HCT116 (cell line): ENCODE data around the gene SELENON. TPM values are rescaled to one million over a fixed set of nuclear protein-coding genes. Genes with fewer than 3 reads are reported as not detected.

Source experiments
- ATAC-seq: fragments of 200-7000 bp; cut with Tn5 transposase; 2 replicates; pipeline ENCODE4 v1.9.1; 2020; ENCODE audit warnings: mild to moderate bottlenecking, moderate library complexity
- BruUV-seq: library from RNA; stranded (reverse); fragments of 400-500 nt; replicated peaks from 2 replicates; lab custom pipeline; 2021; lab: Mats Ljungman, UMichigan
- CTCF ChIA-PET: fragments of 300-600 bp; sonication (Branson Sonifier 250); formaldehyde crosslinking; loops from one replicate; lab custom pipeline; 2021; ENCODE audit warnings: antibody characterized with exemption; lab: Charles Lee
- POLR2A ChIA-PET: fragments of 300-600, 350-600 bp; sonication (Branson Sonifier 250); formaldehyde crosslinking; loops from one replicate; lab custom pipeline; 2021; ENCODE audit warnings: antibody characterized with exemption; lab: Charles Lee
- RAD21 ChIA-PET, 2 experiments: fragments of 300-600 bp; sonication (Branson Sonifier 250); formaldehyde crosslinking; loops; one replicate each; lab custom pipeline; 2023; ENCODE audit warnings: low total read pairs in 2 of 2; ENCODE audit not compliant: uncharacterized antibody in 2 of 2, unreplicated experiment in 2 of 2, low non-redundant PET in 1 of 2; lab: Charles Lee
- DNase-seq: peaks from one replicate; pipeline ENCODE4 v3.0.0-alpha.2; 2010; ENCODE audit warnings: low read depth, low spot score
- H2AFZ ChIP-seq: fragments of 200-600 bp; shearing (Covaris generic), sonication (generic); 2 replicates; pipeline ENCODE4 v1.6.1; 2017; ENCODE audit warnings: low read depth, mixed run types, mixed read lengths, antibody characterized with exemption, low read length; ENCODE audit not compliant: poor library complexity, severe bottlenecking
- H3K27ac ChIP-seq: 2 replicates; pipeline ENCODE4 v1.5.1; 2012; ENCODE audit warnings: low read depth, low read length
- H3K27me3 ChIP-seq: fragments of 200-600 bp; sonication (generic); 2 replicates; pipeline ENCODE4 v1.6.1; 2016; ENCODE audit warnings: mixed run types, low read length, mixed read lengths; ENCODE audit not compliant: insufficient read depth
- H3K36me3 ChIP-seq, 2 experiments: fragments of 200-500 bp in 1 of 2; fragments of 200-600 bp in 1 of 2; sonication (Bioruptor generic) in 1 of 2; sonication (generic) in 1 of 2; 2 replicates each; pipeline versions ENCODE4 v1.5.1 to v1.6.1; 2014 to 2016; ENCODE audit warnings: low read length in 2 of 2, inconsistent platforms in 1 of 2, mixed read lengths in 1 of 2, mixed run types in 1 of 2; ENCODE audit not compliant: insufficient read depth in 2 of 2, control insufficient read depth in 1 of 2
- H3K4me1 ChIP-seq, 2 experiments: fragments of 200-600 bp in 1 of 2; sonication (generic) in 1 of 2; 2 replicates each; pipeline versions ENCODE4 v1.5.1 to v1.6.1; 2012 to 2017; ENCODE audit warnings: low read length in 2 of 2, inconsistent platforms in 1 of 2, mild to moderate bottlenecking in 1 of 2, mixed read lengths in 1 of 2, mixed run types in 1 of 2, moderate library complexity in 1 of 2; ENCODE audit not compliant: insufficient read depth in 2 of 2, control insufficient read depth in 1 of 2
- H3K4me2 ChIP-seq: fragments of 200-600 bp; sonication (generic); 2 replicates; pipeline ENCODE4 v1.6.1; 2017; ENCODE audit warnings: mixed run types, low read length, mixed read lengths
- H3K4me3 ChIP-seq, 2 experiments: fragments of 200-600 bp in 1 of 2; sonication (generic) in 1 of 2; replicated peaks in 1 of 2; 2 replicates each; pipeline ENCODE4 v1.5.1; 2011 to 2016; ENCODE audit warnings: low read length in 2 of 2, control low read depth in 1 of 2, low read depth in 1 of 2, mild to moderate bottlenecking in 1 of 2, mixed read lengths in 1 of 2, mixed run types in 1 of 2
- H3K79me2 ChIP-seq: fragments of 200-600 bp; sonication (generic); 2 replicates; pipeline ENCODE4 v1.6.1; 2017; ENCODE audit warnings: mild to moderate bottlenecking, mixed run types, low read length, moderate library complexity, mixed read lengths; ENCODE audit not compliant: insufficient read depth
- H3K9ac ChIP-seq: fragments of 200-600 bp; sonication (generic); 2 replicates; pipeline ENCODE4 v1.6.1; 2016; ENCODE audit warnings: low read length, mixed read lengths
- H3K9me2 ChIP-seq: fragments of 200-600 bp; sonication (generic), shearing (Covaris generic); 2 replicates; pipeline ENCODE4 v1.6.1; 2017; ENCODE audit warnings: mixed run types, mild to moderate bottlenecking, moderate library complexity; ENCODE audit not compliant: insufficient read depth
- H3K9me3 ChIP-seq, 2 experiments: fragments of 200-500 bp in 1 of 2; fragments of 200-600 bp in 1 of 2; sonication (Bioruptor generic) in 1 of 2; sonication (generic) in 1 of 2; 2 replicates each; pipeline ENCODE4 v1.6.1; 2014 to 2017; ENCODE audit warnings: low read length in 2 of 2, mixed read lengths in 2 of 2, inconsistent platforms in 1 of 2, low read depth in 1 of 2, mild to moderate bottlenecking in 1 of 2, mixed run types in 1 of 2, moderate library complexity in 1 of 2; ENCODE audit not compliant: control insufficient read depth in 1 of 2, insufficient read depth in 1 of 2
- H4K20me1 ChIP-seq: fragments of 200-600 bp; sonication (generic), shearing (Covaris generic); 2 replicates; pipeline ENCODE4 v1.6.1; 2017; ENCODE audit warnings: mixed run types, mild to moderate bottlenecking, moderate library complexity; ENCODE audit not compliant: insufficient read depth
- ATF3 ChIP-seq: IDR thresholded peaks from 2 replicates; pipeline ENCODE4 v1.6.1; 2012
- CBX3 ChIP-seq: IDR thresholded peaks from 2 replicates; pipeline ENCODE4 v1.6.1; 2012; ENCODE audit warnings: low read depth
- CEBPB ChIP-seq: IDR thresholded peaks from 2 replicates; pipeline ENCODE4 v1.6.1; 2012; ENCODE audit warnings: low read depth
- CTCF ChIP-seq, 3 experiments: fragments of 200-600 bp in 1 of 3; sonication (generic) in 1 of 3; IDR thresholded peaks in 2 of 3; conservative IDR thresholded peaks in 1 of 3; 2 replicates each; pipeline ENCODE4 v1.5.1; 2012 to 2017; ENCODE audit warnings: low read depth in 2 of 3, low read length in 2 of 3, antibody characterized with exemption in 1 of 3, borderline replicate concordance in 1 of 3, control low read depth in 1 of 3, mild to moderate bottlenecking in 1 of 3, mixed read lengths in 1 of 3, mixed run types in 1 of 3, moderate library complexity in 1 of 3; ENCODE audit not compliant: insufficient read depth in 1 of 3
- EGR1 ChIP-seq: IDR thresholded peaks from 2 replicates; pipeline ENCODE4 v1.6.1; 2012; ENCODE audit warnings: low read depth
- ELF1 ChIP-seq: IDR thresholded peaks from 2 replicates; pipeline ENCODE4 v1.6.1; 2012; ENCODE audit warnings: low read depth, borderline replicate concordance
- EZH2 ChIP-seq: fragments of 200-600 bp; sonication (generic); IDR thresholded peaks from 2 replicates; pipeline ENCODE4 v1.6.1; 2017; ENCODE audit warnings: antibody characterized with exemption, mixed run types
- EZH2phosphoT487 ChIP-seq: fragments of 200-600 bp; IDR thresholded peaks from 2 replicates; pipeline ENCODE4 v1.6.1; 2018; ENCODE audit warnings: antibody characterized with exemption, borderline replicate concordance
- FOSL1 ChIP-seq: IDR thresholded peaks from 2 replicates; pipeline ENCODE4 v1.6.1; 2012; ENCODE audit warnings: low read depth
- JUND ChIP-seq: IDR thresholded peaks from 2 replicates; pipeline ENCODE4 v1.6.1; 2012
- POLR2A ChIP-seq: IDR thresholded peaks from 2 replicates; pipeline ENCODE4 v1.7.0; 2011; ENCODE audit warnings: borderline replicate concordance; ENCODE audit not compliant: insufficient read depth, insufficient read length; ENCODE audit errors: extremely low read depth
- POLR2AphosphoS5 ChIP-seq: IDR thresholded peaks from 2 replicates; pipeline ENCODE4 v1.6.1; 2011; ENCODE audit warnings: mild to moderate bottlenecking, low read depth, low read length, moderate library complexity
- REST ChIP-seq: IDR thresholded peaks from 2 replicates; pipeline ENCODE4 v1.6.1; 2012; ENCODE audit warnings: low read depth
- SIN3A ChIP-seq: IDR thresholded peaks from 2 replicates; pipeline ENCODE4 v1.6.1; 2012; ENCODE audit warnings: low read depth
- SP1 ChIP-seq: IDR thresholded peaks from 2 replicates; pipeline ENCODE4 v1.6.1; 2012; ENCODE audit warnings: low read depth
- SRF ChIP-seq: IDR thresholded peaks from 2 replicates; pipeline ENCODE4 v1.6.1; 2012; ENCODE audit warnings: low read depth
- TCF7L2 ChIP-seq: IDR thresholded peaks from 2 replicates; pipeline ENCODE4 v1.7.0; 2011; ENCODE audit warnings: borderline replicate concordance, inconsistent platforms; ENCODE audit not compliant: insufficient read depth, insufficient read length; ENCODE audit errors: extremely low read depth
- YY1 ChIP-seq: IDR thresholded peaks from 2 replicates; pipeline ENCODE4 v1.6.1; 2011; ENCODE audit warnings: low read length, low read depth, moderate library complexity, mild to moderate bottlenecking; ENCODE audit not compliant: insufficient replicate concordance; ENCODE audit errors: extremely low read depth
- ZBTB33 ChIP-seq: IDR thresholded peaks from 2 replicates; pipeline ENCODE4 v1.6.1; 2011; ENCODE audit warnings: mild to moderate bottlenecking, low read length, moderate library complexity; ENCODE audit not compliant: insufficient replicate concordance; ENCODE audit errors: extremely low read depth
- ZNF274 ChIP-seq: fragments of 200-500 bp; sonication (Bioruptor generic); IDR thresholded peaks from 2 replicates; pipeline ENCODE4 v1.6.1; 2014; ENCODE audit warnings: mild to moderate bottlenecking, low read depth, low read length, inconsistent platforms
- intact Hi-C: fragments of 100-400 bp; cut with micrococcal nuclease; formaldehyde crosslinking; loops from 2 replicates; pipeline ENCODE4 v1.10.0; 2022
- total RNA-seq: library from RNA; stranded (reverse); gene quantifications from one replicate; pipeline ENCODE4 v1.2.1, GENCODE V29; 2021; ENCODE audit not compliant: unreplicated experiment

Gene SELENON
- total RNA-seq, 1 experiment from 2014 or later: 85.1 TPM

- no peak for ATAC-seq
- no peak overlapping the region for H2AFZ ChIP-seq
- no peaks in the 10 kb centered on the region for H3K9me2 ChIP-seq
- ChIA-PET RAD21 (no interaction called here), CTCF (interaction anchor here (0.9 kb wide), 1 partner anchor 19 kb away, joined by 3 read pairs; no protein-coding TSS in a partner anchor), POLR2A (interaction anchor here (0.6 kb wide), 1 partner anchor 14 kb away, joined by 3 read pairs; no protein-coding TSS in a partner anchor)
- H3K9ac ChIP-seq: no peak overlapping the region
- intact Hi-C loops: no loop called here
- DNase-seq: no peak
- no peaks in the 10 kb centered on the region for H3K36me3 ChIP-seq
- no peak overlapping the region for H3K27ac ChIP-seq
- H3K4me1 ChIP-seq: peaks cover 5 to 7% of the 10 kb centered on the region in 2 experiments; a peak in 2 of 4 replicates
- BruUV-seq: no TSS peak
- H4K20me1 ChIP-seq: no peaks in the 10 kb centered on the region
- TF ChIP-seq SRF (no peak), EZH2 (no peak), FOSL1 (no peak), ATF3 (no peak), EZH2phosphoT487 (no peak), CTCF (IDR thresholded peaks at IDR 0.05 in 2 of 3, conservative IDR thresholded peaks at IDR 0.05 in 1 of 3; ENCODE audit: borderline replicate concordance in 1 of 3, insufficient read depth in 1 of 3, low read depth in 2 of 3, low read length in 2 of 3) (no peak), POLR2AphosphoS5 (no peak), SIN3A (no peak), SP1 (no peak), POLR2A (no peak), CEBPB (no peak), EGR1 (no peak), ELF1 (no peak), YY1 (no peak), ZBTB33 (no peak), CBX3 (no peak), REST (no peak), JUND (no peak), ZNF274 (no peak), TCF7L2 (no peak)
- no peaks in the 10 kb centered on the region for H3K9me3 ChIP-seq
- H3K27me3 ChIP-seq: no peaks in the 10 kb centered on the region
- no peak overlapping the region for H3K4me2 ChIP-seq
- H3K4me3 ChIP-seq: no peak overlapping the region
- H3K79me2 ChIP-seq: no peaks in the 10 kb centered on the region
Measured at GRCh38 chr1:25779894-25780293, 20.1 kb upstream of the SELENON start.
